LNCAP (cell line): Measurements from ENCODE around the gene NOC2L.

Source experiments
- CTCF ChIP-seq: fragments of 450-650 bp; IDR thresholded peaks from 2 replicates; pipeline ENCODE4 v1.5.1; 2017; ENCODE audit warnings: mild to moderate bottlenecking

The NOC2L gene

GRCh38 chr1:947958-948357 is 11.1 kb downstream of the NOC2L start:
- TF ChIP-seq CTCF: no peak

- TF ChIP-seq CTCF: no peak
Observed at GRCh38 chr1:945688-946556, 13.1 kb downstream of the NOC2L start.

- TF ChIP-seq CTCF: no peak
Observed at GRCh38 chr1:944341-945325, 14.4 kb downstream of the NOC2L start.

- no peak for TF ChIP-seq CTCF
Observed at GRCh38 chr1:943545-944340, 15.3 kb downstream of the NOC2L start.

- no peak for TF ChIP-seq CTCF
Observed at GRCh38 chr1:942864-943533, 16.1 kb downstream of the NOC2L start.

- no peak for TF ChIP-seq CTCF
Observed at GRCh38 chr1:942411-942821, 16.6 kb downstream of the NOC2L start.
